Stomach (tissue), 4 donors: ENCODE measurements around the gene TWF2.

Source experiments
- EP300 ChIP-seq: sonication (generic); formaldehyde crosslinking; IDR thresholded peaks from one replicate; pipeline ENCODE4 v1.6.1; 2017; ENCODE audit warnings: antibody characterized with exemption
- TF ChIP-seq, protein P1 (sequence below), 7 experiments: fragments of 450-650 bp in 4 of 7; fragments of 200-600 bp in 3 of 7; sonication (generic) in 3 of 7; IDR thresholded peaks; one replicate each; pipeline ENCODE4 v1.5.1; 2016 to 2019; ENCODE audit warnings: antibody characterized with exemption in 7 of 7, control low read depth in 2 of 7, mild to moderate bottlenecking in 1 of 7

DNA sequence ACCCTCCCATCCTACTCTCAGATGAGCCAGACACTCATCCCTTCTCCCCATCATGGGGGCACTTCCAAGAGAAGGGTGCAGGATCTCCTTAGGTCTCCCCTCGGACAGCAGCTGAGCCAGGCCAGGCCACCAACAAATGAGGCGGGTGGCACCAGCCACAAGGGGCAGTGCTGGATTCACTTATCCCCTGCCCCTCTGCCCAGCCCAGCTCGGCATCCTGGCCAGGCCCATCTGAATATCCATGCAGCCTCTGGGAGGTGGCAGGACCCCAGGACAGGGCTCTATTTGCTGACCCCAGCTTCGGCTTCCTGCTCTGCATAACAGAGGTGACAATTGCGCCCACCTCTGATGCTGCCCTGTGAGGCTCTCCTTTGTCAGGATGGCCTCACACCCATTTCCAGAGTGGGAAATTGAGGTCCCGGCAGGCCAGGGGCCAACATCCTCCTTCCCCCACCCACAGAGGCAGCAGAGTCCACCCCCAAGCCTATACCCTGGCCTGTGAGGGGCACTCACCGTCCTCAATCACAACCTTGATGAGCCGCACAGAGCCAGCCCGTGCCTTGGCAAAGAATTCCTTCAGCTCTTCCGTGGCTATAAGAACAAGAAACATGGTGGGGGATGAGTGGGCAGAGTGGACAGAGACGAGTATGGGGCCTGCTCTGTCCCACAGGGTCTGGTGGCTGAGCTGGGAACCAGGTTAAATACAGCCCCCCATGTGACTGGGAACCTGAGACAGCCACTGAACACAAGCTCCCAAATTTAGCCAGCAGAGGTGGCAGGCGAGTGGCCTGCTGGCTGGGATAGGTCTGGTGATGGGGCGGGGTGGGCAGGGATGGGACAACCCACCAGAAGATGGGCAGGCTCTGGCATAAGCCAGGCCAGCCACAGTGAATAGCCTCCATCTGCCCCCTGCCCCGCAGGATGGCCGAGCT is 4.2 kb downstream of the TWF2 start:
- TF ChIP-seq, protein P1, sequence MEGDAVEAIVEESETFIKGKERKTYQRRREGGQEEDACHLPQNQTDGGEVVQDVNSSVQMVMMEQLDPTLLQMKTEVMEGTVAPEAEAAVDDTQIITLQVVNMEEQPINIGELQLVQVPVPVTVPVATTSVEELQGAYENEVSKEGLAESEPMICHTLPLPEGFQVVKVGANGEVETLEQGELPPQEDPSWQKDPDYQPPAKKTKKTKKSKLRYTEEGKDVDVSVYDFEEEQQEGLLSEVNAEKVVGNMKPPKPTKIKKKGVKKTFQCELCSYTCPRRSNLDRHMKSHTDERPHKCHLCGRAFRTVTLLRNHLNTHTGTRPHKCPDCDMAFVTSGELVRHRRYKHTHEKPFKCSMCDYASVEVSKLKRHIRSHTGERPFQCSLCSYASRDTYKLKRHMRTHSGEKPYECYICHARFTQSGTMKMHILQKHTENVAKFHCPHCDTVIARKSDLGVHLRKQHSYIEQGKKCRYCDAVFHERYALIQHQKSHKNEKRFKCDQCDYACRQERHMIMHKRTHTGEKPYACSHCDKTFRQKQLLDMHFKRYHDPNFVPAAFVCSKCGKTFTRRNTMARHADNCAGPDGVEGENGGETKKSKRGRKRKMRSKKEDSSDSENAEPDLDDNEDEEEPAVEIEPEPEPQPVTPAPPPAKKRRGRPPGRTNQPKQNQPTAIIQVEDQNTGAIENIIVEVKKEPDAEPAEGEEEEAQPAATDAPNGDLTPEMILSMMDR (IDR thresholded peaks at IDR 0.05) = no peak
- no peak for TF ChIP-seq EP300
